Gastroesophageal sphincter (tissue), 4 donors: ENCODE data around the gene TFEC. TPM values are rescaled to one million over a fixed set of nuclear protein-coding genes. Genes with fewer than 3 reads are reported as not detected.
"Not testable (repeated sequence)": the region's sequence is repeated elsewhere in the genome, so short reads cannot be mapped to it uniquely, and the experiment has no call there.

Experiments
- ATAC-seq: fragments of 150-250 bp; one replicate; pipeline ENCODE4 v1.9.1; 2016; ENCODE audit warnings: mild to moderate bottlenecking, moderate library complexity
- H3K27ac ChIP-seq, 4 donors: fragments of 200-600 bp; sonication (generic) in 3 of 4; 1 replicate in 3 of 4; 2 replicates in 1 of 4; pipeline ENCODE4 v1.5.1; 2016 to 2019
- H3K27me3 ChIP-seq: fragments of 200-600 bp; sonication (generic); one replicate; pipeline ENCODE4 v1.5.1; 2019
- H3K36me3 ChIP-seq, 2 donors: fragments of 200-600 bp; sonication (generic); one replicate each; pipeline ENCODE4 v1.5.1; 2019; ENCODE audit warnings: control low read depth in 1 of 2
- H3K4me1 ChIP-seq, 3 donors: fragments of 200-600 bp; sonication (generic); 1 replicate in 2 of 3; 2 replicates in 1 of 3; pipeline ENCODE4 v1.5.1; 2016 to 2019; ENCODE audit warnings: control low read depth in 2 of 3
- H3K4me3 ChIP-seq, 2 donors: fragments of 200-600 bp; sonication (generic); one replicate each; pipeline ENCODE4 v1.5.1; 2019; ENCODE audit warnings: mild to moderate bottlenecking in 1 of 2, moderate library complexity in 1 of 2
- H3K9me3 ChIP-seq, 3 donors: fragments of 200-600 bp; sonication (generic); one replicate each; pipeline ENCODE4 v1.5.1; 2017 to 2019; ENCODE audit warnings: control low read depth in 2 of 3
- EP300 ChIP-seq: sonication (generic); formaldehyde crosslinking; IDR thresholded peaks from one replicate; pipeline ENCODE4 v1.6.1; 2017; ENCODE audit warnings: antibody characterized with exemption, mild to moderate bottlenecking
- POLR2A ChIP-seq, 2 donors: fragments of 450-650 bp; IDR thresholded peaks; one replicate each; pipeline ENCODE4 v1.6.1; 2017; ENCODE audit warnings: antibody characterized with exemption in 2 of 2, mild to moderate bottlenecking in 2 of 2, moderate library complexity in 1 of 2
- POLR2AphosphoS5 ChIP-seq: sonication (generic); formaldehyde crosslinking; IDR thresholded peaks from one replicate; pipeline ENCODE4 v1.6.1; 2017; ENCODE audit warnings: antibody characterized with exemption
- WGBS, 2 donors: methylation state at CpG; one replicate each; pipeline ENCODE4 v1.1.5; 2018; ENCODE audit warnings: low coverage in 1 of 2; 5-methylcytosine and 5-hydroxymethylcytosine counted together
- total RNA-seq, 4 donors: library from RNA; depleted of rRNA; stranded (reverse); fragments of >200 nt; gene quantifications; one replicate each; pipeline ENCODE4 v1.1.0, GENCODE V29; 2016
- TF ChIP-seq, protein P1 (sequence below), 4 experiments: fragments of 200-600 bp in 2 of 4; fragments of 450-650 bp in 2 of 4; sonication (generic) in 1 of 4; IDR thresholded peaks; one replicate each; pipeline ENCODE4 v1.5.1; 2017 to 2019; ENCODE audit warnings: antibody characterized with exemption in 4 of 4, mild to moderate bottlenecking in 2 of 4, moderate library complexity in 2 of 4

Gene TFEC
- total RNA-seq, 4 donors from 2014 or later = 3.3 to 6.2 (median 4.9) TPM

DNA sequence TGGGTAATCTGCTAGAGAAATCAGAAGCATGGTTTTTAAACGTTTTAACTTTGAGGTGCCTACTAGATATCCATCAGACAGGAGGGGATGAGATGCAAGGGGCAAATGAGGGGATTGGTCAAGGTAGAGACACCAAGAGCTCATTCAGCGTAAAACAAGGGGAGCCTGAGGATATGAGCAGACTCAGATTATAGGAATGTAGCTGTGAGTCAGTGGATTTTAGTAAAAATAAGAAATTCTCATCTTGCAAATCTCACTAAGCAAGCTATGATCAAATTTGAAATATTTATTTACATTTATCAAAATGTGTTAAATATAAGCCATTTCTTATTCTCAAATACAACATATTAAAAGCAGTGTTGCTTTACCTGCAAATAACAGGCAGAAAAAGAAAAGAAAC is 21.4 kb upstream of the TFEC start:
- Histone ChIP-seq H3K9me3 (peaks cover 0 to 8% (median 0%) of the 10 kb centered on the region in 3 donors), H3K27me3 (no peaks in the 10 kb centered on the region), H3K4me3 (no peak overlapping the region), H3K27ac (no peak overlapping the region), H3K4me1 (no peaks in the 10 kb centered on the region), H3K36me3 (no peaks in the 10 kb centered on the region)
- TF ChIP-seq POLR2A (IDR thresholded peaks at IDR 0.05) (no peak), POLR2AphosphoS5 (no peak), EP300 (no peak)
- TF ChIP-seq, protein P1, sequence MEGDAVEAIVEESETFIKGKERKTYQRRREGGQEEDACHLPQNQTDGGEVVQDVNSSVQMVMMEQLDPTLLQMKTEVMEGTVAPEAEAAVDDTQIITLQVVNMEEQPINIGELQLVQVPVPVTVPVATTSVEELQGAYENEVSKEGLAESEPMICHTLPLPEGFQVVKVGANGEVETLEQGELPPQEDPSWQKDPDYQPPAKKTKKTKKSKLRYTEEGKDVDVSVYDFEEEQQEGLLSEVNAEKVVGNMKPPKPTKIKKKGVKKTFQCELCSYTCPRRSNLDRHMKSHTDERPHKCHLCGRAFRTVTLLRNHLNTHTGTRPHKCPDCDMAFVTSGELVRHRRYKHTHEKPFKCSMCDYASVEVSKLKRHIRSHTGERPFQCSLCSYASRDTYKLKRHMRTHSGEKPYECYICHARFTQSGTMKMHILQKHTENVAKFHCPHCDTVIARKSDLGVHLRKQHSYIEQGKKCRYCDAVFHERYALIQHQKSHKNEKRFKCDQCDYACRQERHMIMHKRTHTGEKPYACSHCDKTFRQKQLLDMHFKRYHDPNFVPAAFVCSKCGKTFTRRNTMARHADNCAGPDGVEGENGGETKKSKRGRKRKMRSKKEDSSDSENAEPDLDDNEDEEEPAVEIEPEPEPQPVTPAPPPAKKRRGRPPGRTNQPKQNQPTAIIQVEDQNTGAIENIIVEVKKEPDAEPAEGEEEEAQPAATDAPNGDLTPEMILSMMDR (IDR thresholded peaks at IDR 0.05) = no peak
- ATAC-seq = no peak
- WGBS, 2 donors = 59 to 100% methylated on average over 1 to 2 of the region's 2 CpGs

DNA sequence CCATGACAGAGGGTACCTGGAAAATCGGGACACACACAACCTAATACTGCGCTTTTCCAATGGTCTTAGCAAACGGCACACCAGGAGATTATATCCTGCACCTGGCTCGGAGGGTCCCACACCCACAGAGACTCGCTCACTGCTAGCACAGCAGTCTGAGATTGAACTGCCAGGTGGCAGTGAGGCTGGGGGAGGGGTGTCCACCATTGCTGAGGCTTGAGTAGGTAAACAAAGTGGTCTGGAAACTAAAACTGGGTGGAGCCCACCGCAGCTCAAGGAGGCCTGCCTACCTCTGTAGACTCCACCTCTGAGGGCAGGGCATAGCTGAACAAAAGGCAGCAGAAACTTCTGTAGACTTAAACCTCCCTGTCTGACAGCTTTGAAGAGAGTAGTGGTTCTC is 16.7 kb upstream of the TFEC start:
- H3K4me1 ChIP-seq, H3K27ac ChIP-seq, H3K4me3 ChIP-seq, H3K36me3 ChIP-seq, ATAC-seq, H3K27me3 ChIP-seq: not testable (repeated sequence)
- peaks cover 0 to 10% (median 0%) of the 10 kb centered on the region in 3 donors for H3K9me3 ChIP-seq
- 87 to 100% methylated on average over 1 to 3 of the region's 6 CpGs for WGBS, 2 donors

DNA sequence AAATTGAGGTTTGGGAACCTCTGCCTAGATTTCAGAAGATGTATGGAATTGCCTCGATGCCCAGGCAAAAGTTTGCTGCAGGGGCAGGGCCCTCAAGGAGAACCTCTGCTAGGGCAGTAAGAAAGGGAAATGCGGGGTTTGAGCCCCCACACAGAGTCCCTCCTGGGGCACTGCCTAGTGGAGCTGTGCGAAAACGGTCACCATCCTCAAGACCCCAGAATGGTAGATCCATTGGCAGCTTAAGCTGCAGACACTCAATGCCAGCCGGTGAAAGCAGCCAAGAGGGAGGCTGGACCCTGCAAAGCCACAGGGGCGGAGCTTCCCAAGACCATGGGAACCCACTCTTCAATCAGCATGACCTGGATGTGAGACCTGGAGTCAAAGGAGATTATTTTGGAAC is 15.0 kb upstream of the TFEC start:
- 80 to 92% methylated on average over 2 of the region's 6 CpGs for WGBS, 2 donors
- Histone ChIP-seq H3K36me3 (no peaks in the 10 kb centered on the region), H3K4me3 (no peak overlapping the region)

DNA sequence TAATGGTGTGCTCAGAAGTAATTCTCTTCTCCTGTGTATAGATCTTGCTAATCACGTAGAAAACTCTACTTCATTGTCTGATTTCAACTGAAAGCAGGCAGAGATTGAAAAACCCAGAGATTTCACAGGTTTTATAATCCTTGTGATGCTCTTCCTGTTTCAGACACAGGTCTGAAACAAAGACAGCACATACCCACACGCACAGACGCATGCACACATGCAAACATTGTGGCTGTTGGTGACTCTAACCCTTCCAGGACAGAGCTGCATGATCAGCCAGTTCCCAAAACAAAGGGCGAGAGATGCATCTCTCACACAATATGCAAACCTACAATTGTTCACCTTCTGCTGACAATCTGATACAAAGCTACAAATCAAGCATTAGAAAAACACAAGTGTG is 11.1 kb upstream of the TFEC start:
- H3K4me1 ChIP-seq = no peaks in the 10 kb centered on the region
- no peaks in the 10 kb centered on the region for H3K27me3 ChIP-seq
- no peak overlapping the region for H3K27ac ChIP-seq
- H3K36me3 ChIP-seq = no peaks in the 10 kb centered on the region
- no peak overlapping the region for H3K4me3 ChIP-seq
- H3K9me3 ChIP-seq = no peaks in the 10 kb centered on the region
- ATAC-seq = no peak
- no peak for TF ChIP-seq POLR2AphosphoS5
- TF ChIP-seq, protein P1 (IDR thresholded peaks at IDR 0.05) = no peak
- no peak for TF ChIP-seq POLR2A (IDR thresholded peaks at IDR 0.05)
- no peak for TF ChIP-seq EP300
- WGBS, 2 donors = 76 to 86% methylated on average over 4 of the region's 4 CpGs

More for the DNA sequence above, 15.0 kb upstream of the TFEC start:
- Histone ChIP-seq H3K9me3 (peaks cover 0 to 10% (median 0%) of the 10 kb centered on the region in 3 donors), H3K4me1 (no peaks in the 10 kb centered on the region), H3K27ac (no peak overlapping the region), H3K27me3 (no peaks in the 10 kb centered on the region)
- TF ChIP-seq EP300 = no peak
- no peak for TF ChIP-seq POLR2AphosphoS5
- TF ChIP-seq POLR2A (IDR thresholded peaks at IDR 0.05) = no peak
- TF ChIP-seq, protein P1 (IDR thresholded peaks at IDR 0.05) = no peak
- no peak for ATAC-seq

DNA sequence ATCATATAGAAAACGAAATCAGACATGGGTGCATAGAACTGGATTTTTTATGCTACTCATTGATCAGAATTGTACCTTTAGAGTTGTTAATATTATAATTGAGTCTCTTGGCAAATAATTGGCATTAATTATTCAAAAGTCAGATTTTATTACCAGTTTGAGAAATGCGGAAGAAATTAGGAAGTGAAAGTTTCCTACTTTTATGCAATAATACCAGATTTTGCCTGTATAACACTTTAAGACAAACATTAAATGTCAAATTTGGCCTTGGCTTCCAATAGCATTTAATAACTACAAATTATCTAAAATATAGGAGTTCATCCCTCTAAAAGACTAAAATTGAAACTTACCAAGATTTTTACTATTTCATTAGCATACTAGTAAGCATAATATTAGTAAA is 6.8 kb upstream of the TFEC start:
- Histone ChIP-seq H3K36me3 (no peaks in the 10 kb centered on the region), H3K9me3 (no peaks in the 10 kb centered on the region), H3K27ac (no peak overlapping the region), H3K4me1 (no peaks in the 10 kb centered on the region), H3K27me3 (no peaks in the 10 kb centered on the region), H3K4me3 (no peak overlapping the region)
- TF ChIP-seq EP300 = no peak
- TF ChIP-seq, protein P1 (IDR thresholded peaks at IDR 0.05) = no peak
- TF ChIP-seq POLR2AphosphoS5 = no peak
- no peak for TF ChIP-seq POLR2A (IDR thresholded peaks at IDR 0.05)
- WGBS, 2 donors = 91 to 92% methylated on average over 2 of the region's 2 CpGs
- no peak for ATAC-seq
